ENCODE data around the gene TSPEAR.
"Not testable (repeated sequence)": the region's sequence is repeated elsewhere in the genome, so short reads cannot be mapped to it uniquely, and the experiment has no call there.

Gene TSPEAR

DNA sequence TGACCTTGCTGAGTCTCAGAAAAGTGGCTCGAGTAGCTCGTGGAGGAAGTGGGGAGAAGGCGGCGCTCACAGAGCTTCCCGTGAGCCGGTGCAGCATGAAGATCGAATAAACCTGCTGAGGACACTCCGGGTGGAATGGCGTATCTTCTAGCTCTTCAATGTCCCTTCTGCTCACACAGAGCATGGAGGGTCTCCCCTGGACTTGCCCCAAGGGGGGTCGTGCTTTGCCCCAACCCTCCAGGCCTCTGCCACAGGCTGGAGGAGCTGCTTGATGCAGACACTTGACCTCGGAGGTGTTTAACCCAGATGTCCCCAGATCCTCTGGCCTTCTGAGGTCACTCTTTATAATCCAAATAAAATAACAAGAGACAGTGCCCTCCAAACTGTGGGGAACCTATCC lies 16.6 kb downstream of the TSPEAR start:
- H3K27ac ChIP-seq (ENCODE audit: low read depth, low read length): no peak overlapping the region
- H3K27me3 ChIP-seq (ENCODE audit: control insufficient read depth, insufficient read depth, low read length): peaks cover 15% of the 10 kb centered on the region
- no peaks in the 10 kb centered on the region for H3K4me1 ChIP-seq (ENCODE audit: control insufficient read depth, insufficient read depth, low read length)
- H3K36me3 ChIP-seq (ENCODE audit: control insufficient read depth, insufficient read depth, low read length): no peaks in the 10 kb centered on the region
- H3K4me3 ChIP-seq (ENCODE audit: low read length): no peak overlapping the region
- H3K9ac ChIP-seq (ENCODE audit: low read length): no peak overlapping the region

DNA sequence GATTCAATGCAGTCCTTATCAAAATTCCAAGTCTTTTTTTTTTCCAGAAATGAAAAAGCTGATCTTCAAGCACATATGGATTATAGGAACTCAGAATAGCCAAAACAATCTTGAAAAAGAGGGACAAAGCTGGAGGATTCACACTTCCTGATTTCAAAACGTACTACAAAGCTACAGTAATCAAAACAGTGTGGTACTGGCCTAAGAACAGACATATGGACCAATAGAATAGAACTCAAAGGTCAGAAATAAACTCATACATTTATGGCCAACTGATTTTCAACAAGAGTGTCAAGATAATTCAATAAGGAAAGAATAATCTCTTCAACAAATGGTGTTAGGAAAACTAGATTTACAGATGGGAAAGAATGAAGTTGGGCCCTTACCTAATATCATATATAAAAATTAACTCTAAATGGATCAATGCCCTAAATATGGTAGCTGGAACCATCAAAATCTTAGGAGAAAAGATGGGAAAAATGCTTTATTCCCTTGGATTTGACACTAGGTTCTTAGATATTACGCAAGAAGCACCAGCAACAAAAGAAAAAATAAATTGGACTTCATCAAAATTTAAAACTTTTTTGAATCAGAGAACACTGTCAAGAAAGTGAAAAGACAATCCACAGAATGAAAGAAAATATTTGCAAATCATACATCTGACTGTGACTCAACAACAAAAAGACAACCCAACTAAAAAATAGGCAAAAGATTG lies 18.4 kb downstream of the TSPEAR start:
- Histone ChIP-seq H3K36me3 (ENCODE audit: control insufficient read depth, insufficient read depth, low read length) (no peaks in the 10 kb centered on the region), H3K4me1 (ENCODE audit: control insufficient read depth, insufficient read depth, low read length) (no peaks in the 10 kb centered on the region), H3K9ac (ENCODE audit: low read length) (no peak overlapping the region), H3K27ac (ENCODE audit: low read depth, low read length) (no peak overlapping the region), H3K4me3 (ENCODE audit: low read length) (no peak overlapping the region), H3K27me3 (ENCODE audit: control insufficient read depth, insufficient read depth, low read length) (peaks cover 7% of the 10 kb centered on the region)

DNA sequence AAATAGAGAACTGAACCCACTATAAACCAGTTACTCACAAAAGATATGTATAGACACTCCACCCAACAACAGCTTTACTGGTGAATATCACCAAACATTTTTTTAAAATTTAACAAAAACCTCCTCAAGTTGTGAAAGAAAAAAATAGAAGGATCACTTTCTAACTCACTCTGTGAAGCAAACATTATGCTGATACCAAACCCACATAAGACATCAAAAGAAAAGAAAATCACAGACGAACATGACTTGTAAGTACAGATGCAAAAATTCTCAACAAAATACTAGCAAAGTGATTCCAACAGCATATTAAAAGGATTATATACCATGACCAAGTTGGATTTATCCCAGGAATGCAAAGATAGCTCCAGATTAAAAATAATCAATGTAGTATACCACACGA lies 19.7 kb downstream of the TSPEAR start:
- H3K9ac ChIP-seq (ENCODE audit: low read length): no peak overlapping the region
- H3K27me3 ChIP-seq (ENCODE audit: control insufficient read depth, insufficient read depth, low read length): peaks cover 2% of the 10 kb centered on the region
- H3K36me3 ChIP-seq (ENCODE audit: control insufficient read depth, insufficient read depth, low read length): no peaks in the 10 kb centered on the region
- H3K4me3 ChIP-seq (ENCODE audit: low read length): no peak overlapping the region
- H3K27ac ChIP-seq (ENCODE audit: low read depth, low read length): no peak overlapping the region
- no peaks in the 10 kb centered on the region for H3K4me1 ChIP-seq (ENCODE audit: control insufficient read depth, insufficient read depth, low read length)

DNA sequence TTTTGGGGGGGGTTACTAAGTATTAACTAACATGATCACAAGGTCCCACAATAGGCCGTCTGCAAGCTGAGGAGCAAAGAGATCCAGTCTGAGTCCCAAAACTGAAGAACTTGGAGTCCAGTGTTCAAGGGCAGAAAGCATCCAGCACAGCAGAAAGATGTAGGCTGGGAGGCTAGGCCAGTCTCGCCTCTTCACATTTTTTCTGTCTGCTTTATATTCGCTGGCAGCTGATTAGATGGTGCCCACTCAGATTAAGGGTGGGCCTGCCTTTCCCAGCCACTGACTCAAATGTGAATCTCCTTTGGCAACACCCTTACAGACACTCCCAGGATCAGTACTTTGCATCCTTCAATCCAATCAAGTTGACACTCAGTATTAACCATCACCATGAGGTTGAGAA lies 21.6 kb downstream of the TSPEAR start:
- H3K27ac ChIP-seq (ENCODE audit: low read depth, low read length); H3K4me1 ChIP-seq (ENCODE audit: control insufficient read depth, insufficient read depth, low read length); H3K36me3 ChIP-seq (ENCODE audit: control insufficient read depth, insufficient read depth, low read length); H3K4me3 ChIP-seq (ENCODE audit: low read length); H3K9ac ChIP-seq (ENCODE audit: low read length); H3K27me3 ChIP-seq (ENCODE audit: control insufficient read depth, insufficient read depth, low read length): not testable (repeated sequence)

DNA sequence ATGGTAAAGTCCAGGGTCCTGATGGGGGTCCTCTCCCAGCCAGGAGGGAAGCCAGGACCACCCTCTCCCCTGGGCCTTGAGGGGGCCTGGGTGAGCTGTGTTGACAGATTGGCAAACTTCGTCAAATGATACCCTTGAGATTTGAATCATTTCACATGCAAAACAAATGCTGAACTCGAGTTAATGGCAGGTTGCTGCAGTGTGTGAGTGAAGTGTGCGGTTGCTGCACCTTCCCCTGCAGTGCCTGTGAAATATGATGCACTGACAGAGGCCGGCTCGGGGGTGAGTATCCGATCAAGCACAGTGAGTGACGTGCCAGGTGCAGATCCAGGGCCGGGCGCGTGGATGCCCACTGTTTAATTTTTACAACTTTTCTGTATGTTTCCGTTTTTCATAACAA lies 23.7 kb downstream of the TSPEAR start:
- H3K27me3 ChIP-seq (ENCODE audit: control insufficient read depth, insufficient read depth, low read length): no peaks in the 10 kb centered on the region
- H3K36me3 ChIP-seq (ENCODE audit: control insufficient read depth, insufficient read depth, low read length): no peaks in the 10 kb centered on the region
- H3K9ac ChIP-seq (ENCODE audit: low read length): no peak overlapping the region
- H3K4me1 ChIP-seq (ENCODE audit: control insufficient read depth, insufficient read depth, low read length): no peaks in the 10 kb centered on the region
- no peak overlapping the region for H3K27ac ChIP-seq (ENCODE audit: low read depth, low read length)
- no peak overlapping the region for H3K4me3 ChIP-seq (ENCODE audit: low read length)

DNA sequence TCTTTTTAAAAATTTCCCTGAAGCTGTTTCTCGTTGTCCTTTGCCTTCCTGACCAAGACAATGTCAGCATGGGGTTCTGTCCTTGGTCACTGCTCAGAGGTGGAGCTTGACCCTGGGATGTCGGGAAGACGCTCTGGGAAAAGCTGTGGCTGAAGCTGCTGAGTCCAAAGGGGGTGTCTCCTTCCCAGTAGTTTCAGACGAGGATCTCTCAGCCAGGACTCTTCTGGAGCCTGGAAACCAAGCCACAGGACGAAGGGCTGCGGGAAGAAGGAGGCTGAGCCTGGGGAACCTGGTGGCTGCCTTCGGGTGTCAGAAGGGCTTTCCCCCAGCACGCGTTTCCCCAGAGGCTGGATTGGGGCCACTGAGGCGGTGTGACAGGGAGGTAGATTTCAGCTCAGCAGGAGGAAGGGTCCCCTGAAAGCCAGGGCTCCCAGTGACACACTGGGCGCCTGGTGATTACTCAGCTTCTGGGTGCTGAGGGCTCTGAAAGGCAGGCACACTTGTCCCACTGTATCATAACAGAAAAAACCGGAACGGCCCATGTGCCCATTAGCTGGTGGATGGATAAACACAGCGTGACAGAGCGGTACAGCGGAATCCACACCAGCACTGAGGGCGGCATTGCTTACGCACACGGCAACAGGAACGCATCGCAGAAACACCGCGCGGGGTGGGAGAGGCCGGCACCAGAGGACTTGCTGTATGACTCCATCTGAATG lies 24.4 kb downstream of the TSPEAR start:
- no peaks in the 10 kb centered on the region for H3K27me3 ChIP-seq (ENCODE audit: control insufficient read depth, insufficient read depth, low read length)
- H3K4me3 ChIP-seq (ENCODE audit: low read length): no peak overlapping the region
- no peak overlapping the region for H3K9ac ChIP-seq (ENCODE audit: low read length)
- no peak overlapping the region for H3K27ac ChIP-seq (ENCODE audit: low read depth, low read length)
- H3K4me1 ChIP-seq (ENCODE audit: control insufficient read depth, insufficient read depth, low read length): no peaks in the 10 kb centered on the region
- no peaks in the 10 kb centered on the region for H3K36me3 ChIP-seq (ENCODE audit: control insufficient read depth, insufficient read depth, low read length)

DNA sequence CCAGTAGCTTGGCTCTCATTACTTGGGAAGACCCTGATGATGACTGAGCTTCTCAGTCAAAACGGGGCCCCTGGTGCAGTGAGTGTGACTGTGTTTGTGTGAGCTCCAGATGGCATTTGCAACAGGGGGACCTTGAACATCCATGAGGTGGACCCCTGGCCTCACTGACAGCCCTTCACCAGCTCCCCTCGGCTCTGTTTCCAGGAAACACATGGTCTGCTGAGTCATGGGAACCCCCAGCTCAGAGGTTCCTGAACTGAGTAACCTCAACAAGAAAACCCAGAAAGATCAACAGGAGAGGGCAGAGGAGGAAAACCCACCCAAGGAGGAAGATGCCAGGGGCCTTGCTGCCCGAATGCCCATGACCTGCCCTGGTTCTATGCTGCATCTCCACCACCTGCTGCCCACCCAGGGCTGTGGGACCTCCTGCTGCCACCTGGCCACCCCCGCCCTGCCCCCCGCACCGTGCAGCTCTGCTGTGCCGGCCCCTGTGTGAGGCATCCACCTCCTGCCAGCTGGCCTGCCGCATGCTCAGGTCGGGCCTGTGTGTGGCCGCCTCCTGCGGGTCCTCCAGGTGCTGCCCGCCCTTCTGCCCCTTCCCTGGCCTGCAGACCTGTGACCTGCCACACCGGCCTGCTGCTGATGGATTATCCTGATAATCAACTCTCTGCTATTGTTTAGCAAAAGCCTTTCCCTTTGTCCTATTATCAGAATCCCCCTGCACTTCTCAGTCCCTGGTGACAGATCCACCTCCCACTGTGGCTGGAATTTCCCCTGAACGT lies 25.2 kb downstream of the TSPEAR start:
- Histone ChIP-seq H3K4me1 (ENCODE audit: control insufficient read depth, insufficient read depth, low read length) (no peaks in the 10 kb centered on the region), H3K27me3 (ENCODE audit: control insufficient read depth, insufficient read depth, low read length) (no peaks in the 10 kb centered on the region), H3K27ac (ENCODE audit: low read depth, low read length) (no peak overlapping the region), H3K36me3 (ENCODE audit: control insufficient read depth, insufficient read depth, low read length) (no peaks in the 10 kb centered on the region), H3K9ac (ENCODE audit: low read length) (no peak overlapping the region), H3K4me3 (ENCODE audit: low read length) (no peak overlapping the region)

DNA sequence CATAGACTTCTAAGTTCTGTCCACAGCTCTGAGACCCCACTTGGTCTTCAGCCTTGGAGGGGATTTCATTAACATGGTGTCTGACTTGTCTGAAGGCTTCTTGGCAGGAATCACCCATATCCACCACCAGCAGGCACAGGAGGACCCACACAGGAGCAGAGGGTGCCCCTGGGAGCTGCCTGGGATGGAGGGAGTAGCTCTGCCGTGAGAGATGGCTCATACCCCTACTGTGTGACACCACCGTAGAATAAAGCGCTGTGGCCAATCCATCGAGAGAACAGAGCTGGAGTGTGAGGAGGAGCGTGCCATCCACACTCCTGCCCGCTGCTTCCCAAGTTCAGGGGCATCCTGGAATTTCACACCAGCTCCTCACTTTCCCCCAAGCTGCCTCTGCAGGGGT lies 26.3 kb downstream of the TSPEAR start:
- not testable (repeated sequence) for H3K27me3 ChIP-seq (ENCODE audit: control insufficient read depth, insufficient read depth, low read length); H3K9ac ChIP-seq (ENCODE audit: low read length); H3K27ac ChIP-seq (ENCODE audit: low read depth, low read length); H3K4me3 ChIP-seq (ENCODE audit: low read length); H3K4me1 ChIP-seq (ENCODE audit: control insufficient read depth, insufficient read depth, low read length); H3K36me3 ChIP-seq (ENCODE audit: control insufficient read depth, insufficient read depth, low read length)

DNA sequence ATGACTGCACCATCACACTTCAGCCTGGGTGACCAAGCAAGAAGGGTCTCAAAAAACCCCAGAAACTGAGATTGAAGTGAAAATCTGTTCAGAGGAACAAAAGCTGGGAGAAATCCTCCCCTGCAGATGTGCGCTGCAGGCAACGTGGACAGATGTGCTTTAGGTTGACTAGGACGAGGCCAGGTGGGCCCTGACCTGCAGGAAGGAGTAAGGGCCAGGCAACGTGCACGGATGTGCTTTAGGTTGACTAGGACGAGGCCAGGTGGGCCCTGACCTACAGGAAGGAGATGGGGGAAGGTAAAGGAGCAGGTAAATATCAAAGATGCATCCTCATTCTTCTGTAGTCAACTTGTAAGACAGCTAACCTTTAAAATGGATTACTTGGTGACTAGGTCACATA lies 26.9 kb downstream of the TSPEAR start:
- Histone ChIP-seq H3K4me3 (ENCODE audit: low read length) (no peak overlapping the region), H3K4me1 (ENCODE audit: control insufficient read depth, insufficient read depth, low read length) (no peaks in the 10 kb centered on the region), H3K9ac (ENCODE audit: low read length) (no peak overlapping the region), H3K27me3 (ENCODE audit: control insufficient read depth, insufficient read depth, low read length) (no peaks in the 10 kb centered on the region), H3K27ac (ENCODE audit: low read depth, low read length) (no peak overlapping the region), H3K36me3 (ENCODE audit: control insufficient read depth, insufficient read depth, low read length) (no peaks in the 10 kb centered on the region)

DNA sequence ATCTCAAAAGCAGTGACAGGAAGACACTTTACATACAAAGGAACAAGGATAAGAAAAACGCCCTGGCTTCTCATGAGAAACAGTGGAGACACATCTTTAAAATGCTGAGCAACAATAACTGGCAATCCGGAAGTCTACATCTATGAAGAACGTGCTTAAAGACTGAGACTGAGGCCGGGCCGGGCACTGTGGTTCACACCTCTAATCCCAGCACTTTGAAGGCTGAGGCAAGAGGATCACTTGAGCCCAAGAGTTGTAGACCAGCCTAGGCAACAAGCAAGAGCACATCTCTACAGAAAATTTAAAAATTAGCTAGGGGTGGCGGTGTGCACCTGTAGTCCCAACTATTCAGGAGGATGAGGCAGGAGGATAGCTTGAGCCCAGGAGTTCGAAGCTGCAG lies 27.3 kb downstream of the TSPEAR start:
- Histone ChIP-seq H3K4me1 (ENCODE audit: control insufficient read depth, insufficient read depth, low read length) (no peaks in the 10 kb centered on the region), H3K27ac (ENCODE audit: low read depth, low read length) (no peak overlapping the region), H3K27me3 (ENCODE audit: control insufficient read depth, insufficient read depth, low read length) (no peaks in the 10 kb centered on the region), H3K9ac (ENCODE audit: low read length) (no peak overlapping the region), H3K36me3 (ENCODE audit: control insufficient read depth, insufficient read depth, low read length) (no peaks in the 10 kb centered on the region), H3K4me3 (ENCODE audit: low read length) (no peak overlapping the region)

DNA sequence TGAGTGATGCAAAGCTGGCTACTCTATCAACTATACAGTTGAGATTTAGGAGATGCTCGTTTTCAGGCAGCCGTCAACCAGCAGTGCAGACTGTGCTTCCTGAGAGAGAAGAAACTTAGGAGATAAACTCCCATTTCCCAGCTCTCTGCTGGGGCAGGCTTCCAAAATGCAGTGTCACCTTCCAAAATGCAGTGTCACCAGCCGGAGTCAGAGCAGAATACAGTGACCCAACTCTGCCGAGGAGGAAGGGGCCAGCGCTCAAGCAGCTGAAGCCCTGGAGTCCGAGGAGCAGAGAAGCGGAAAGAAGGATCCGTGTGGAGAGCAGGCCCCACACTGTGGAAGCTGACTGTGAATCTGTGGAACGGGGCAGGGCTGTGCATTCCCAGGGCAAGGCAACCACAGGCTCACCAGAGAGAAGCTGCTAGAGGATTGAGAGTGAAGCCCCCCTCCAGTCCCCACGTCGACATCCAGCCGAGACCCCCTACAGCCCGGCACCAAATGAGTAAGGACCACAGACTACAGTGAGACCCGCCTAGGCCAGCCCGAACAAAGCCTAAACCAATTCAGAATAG lies 28.7 kb downstream of the TSPEAR start:
- Histone ChIP-seq H3K27me3 (ENCODE audit: control insufficient read depth, insufficient read depth, low read length) (no peaks in the 10 kb centered on the region), H3K4me1 (ENCODE audit: control insufficient read depth, insufficient read depth, low read length) (no peaks in the 10 kb centered on the region), H3K9ac (ENCODE audit: low read length) (no peak overlapping the region), H3K27ac (ENCODE audit: low read depth, low read length) (no peak overlapping the region), H3K4me3 (ENCODE audit: low read length) (no peak overlapping the region), H3K36me3 (ENCODE audit: control insufficient read depth, insufficient read depth, low read length) (no peaks in the 10 kb centered on the region)

DNA sequence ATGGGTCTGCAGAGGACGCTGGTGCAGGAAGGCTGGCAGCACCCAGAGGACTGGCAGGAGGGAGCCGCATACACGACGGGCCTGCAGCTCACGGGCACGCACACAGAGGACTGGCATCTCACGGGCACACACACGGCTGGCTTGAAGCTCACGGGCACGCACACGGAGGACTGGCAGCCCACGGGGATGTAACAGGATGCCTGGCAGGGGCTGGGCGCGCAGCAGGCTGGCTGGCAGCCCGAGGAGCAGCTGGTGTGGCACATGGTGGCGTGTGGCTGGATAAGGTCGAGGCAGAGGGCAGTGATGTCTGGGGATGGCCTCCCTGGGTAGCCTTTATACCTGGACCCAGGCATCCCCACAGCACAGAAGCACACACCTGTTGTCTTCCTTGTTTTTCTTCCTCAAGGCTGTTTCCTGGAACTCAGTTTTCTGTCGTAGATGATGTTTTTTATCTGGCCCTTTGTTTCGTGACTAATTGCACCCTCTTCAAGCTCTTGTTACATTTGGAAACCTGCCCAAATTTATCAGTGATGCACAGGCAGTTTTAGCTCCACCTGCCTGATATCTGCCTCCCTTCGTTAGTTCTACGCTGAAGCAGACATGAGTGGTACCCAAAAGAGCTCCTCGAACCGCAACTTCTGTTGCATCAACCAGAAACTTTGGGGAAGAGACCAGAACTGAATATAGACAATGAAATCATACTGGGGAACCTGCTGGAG lies 29.4 kb downstream of the TSPEAR start, which contains the start of gene KRTAP12-1:
KRTAP12-1 (minus strand) TSS at position 303 of the 719 bp plus-strand sequence; CDS start at position 263, 40 bp downstream.
- no peak within 1 kb of the TSS for H3K9ac ChIP-seq (ENCODE audit: low read length)
- H3K4me3 ChIP-seq (ENCODE audit: low read length): no peak within 1 kb of the TSS
- H3K4me1 ChIP-seq (ENCODE audit: control insufficient read depth, insufficient read depth, low read length): no peaks in the 10 kb centered on the region
- H3K27ac ChIP-seq (ENCODE audit: low read depth, low read length): no peak within 1 kb of the TSS
- H3K27me3 ChIP-seq (ENCODE audit: control insufficient read depth, insufficient read depth, low read length): no peaks in the 10 kb centered on the region
- no peaks in the 10 kb centered on the region for H3K36me3 ChIP-seq (ENCODE audit: control insufficient read depth, insufficient read depth, low read length)
